Mononuclear cell (primary cell): Measurements from ENCODE around the gene XPR1. TPM values are rescaled to one million over a fixed set of nuclear protein-coding genes. Genes with fewer than 3 reads are reported as not detected.

Experiments used
- H3K27me3 ChIP-seq: 2 replicates; pipeline ENCODE4 v1.6.0; 2011; ENCODE audit warnings: low read length, control low read depth; ENCODE audit not compliant: insufficient read depth
- H3K4me1 ChIP-seq: 2 replicates; pipeline ENCODE4 v1.5.1; 2011; ENCODE audit warnings: mild to moderate bottlenecking, low read length, control low read depth; ENCODE audit not compliant: insufficient read depth
- H3K4me3 ChIP-seq: 2 replicates; pipeline ENCODE4 v1.5.1; 2011; ENCODE audit warnings: mild to moderate bottlenecking, low read length, moderate library complexity
- H3K9me3 ChIP-seq: 2 replicates; pipeline ENCODE4 v1.5.1; 2011; ENCODE audit warnings: low read depth, mild to moderate bottlenecking, control low read depth, low read length
- total RNA-seq: library from RNA; depleted of rRNA; stranded (reverse); fragments of >200 nt; gene quantifications from one replicate; pipeline ENCODE4 v1.2.3, GENCODE V29; 2012

XPR1 gene
- total RNA-seq, 1 donor = 19.4 TPM

GRCh38 chr1:180609643-180610555 lies 21.9 kb upstream of the XPR1 start:
- Histone ChIP-seq H3K4me3 (no peak overlapping the region), H3K9me3 (no peaks in the 10 kb centered on the region), H3K4me1 (peaks cover 5% of the 10 kb centered on the region), H3K27me3 (no peaks in the 10 kb centered on the region)

- peaks cover 5% of the 10 kb centered on the region for H3K4me1 ChIP-seq
- no peaks in the 10 kb centered on the region for H3K27me3 ChIP-seq
- H3K9me3 ChIP-seq = no peaks in the 10 kb centered on the region
- H3K4me3 ChIP-seq = no peak overlapping the region
These were observed 21.2 kb upstream of the XPR1 start for GRCh38 chr1:180610556-180611015.

DNA sequence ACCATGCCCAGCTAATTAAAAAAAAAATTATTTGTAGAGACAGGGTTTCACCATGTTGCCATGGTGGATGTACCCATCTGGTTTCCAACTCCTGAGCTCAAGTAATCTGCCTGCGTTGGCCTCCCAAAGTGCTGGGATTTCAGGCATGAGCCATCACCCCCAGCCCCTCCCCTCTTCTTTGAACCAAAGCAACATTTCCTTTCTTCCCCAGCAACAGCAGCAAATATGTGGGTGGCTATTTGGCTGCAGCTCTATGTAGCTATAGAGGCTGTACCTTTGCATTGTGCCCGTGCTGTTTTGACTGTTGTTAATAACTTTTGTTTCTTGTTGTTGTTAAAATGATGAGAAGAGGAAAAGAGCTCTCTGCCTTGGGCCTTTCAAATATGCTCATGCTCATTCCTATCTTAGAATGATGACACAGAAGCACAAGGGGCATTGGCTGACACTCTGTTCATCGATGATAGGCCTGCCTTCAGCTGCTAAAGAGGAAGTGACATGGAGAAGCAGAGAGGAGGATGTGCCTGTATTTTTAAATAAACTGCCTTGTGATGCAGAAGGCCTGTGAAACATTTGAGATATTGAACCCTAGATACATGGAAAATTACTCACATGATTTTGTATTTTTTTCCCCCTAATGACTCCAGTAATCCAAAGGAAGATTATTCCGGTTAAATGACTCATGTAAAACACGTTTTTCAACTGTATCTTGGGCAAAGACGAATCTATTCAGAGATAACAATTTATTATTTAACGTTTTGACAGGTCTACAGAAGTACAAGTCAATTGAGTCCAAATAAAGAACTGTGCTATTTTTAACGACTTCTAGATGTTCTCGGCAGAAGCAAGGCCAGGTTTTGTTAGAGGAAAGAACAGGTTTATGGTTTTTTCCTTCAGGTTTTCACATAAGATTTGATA lies 20.5 kb upstream of the XPR1 start:
- no peak overlapping the region for H3K4me3 ChIP-seq
- peaks cover 5% of the 10 kb centered on the region for H3K4me1 ChIP-seq
- H3K27me3 ChIP-seq = no peaks in the 10 kb centered on the region
- H3K9me3 ChIP-seq = no peaks in the 10 kb centered on the region

GRCh38 chr1:180612632-180613031 lies 19.2 kb upstream of the XPR1 start:
- Histone ChIP-seq H3K27me3 (no peaks in the 10 kb centered on the region), H3K4me1 (peaks cover 9% of the 10 kb centered on the region), H3K9me3 (no peaks in the 10 kb centered on the region), H3K4me3 (no peak overlapping the region)

DNA sequence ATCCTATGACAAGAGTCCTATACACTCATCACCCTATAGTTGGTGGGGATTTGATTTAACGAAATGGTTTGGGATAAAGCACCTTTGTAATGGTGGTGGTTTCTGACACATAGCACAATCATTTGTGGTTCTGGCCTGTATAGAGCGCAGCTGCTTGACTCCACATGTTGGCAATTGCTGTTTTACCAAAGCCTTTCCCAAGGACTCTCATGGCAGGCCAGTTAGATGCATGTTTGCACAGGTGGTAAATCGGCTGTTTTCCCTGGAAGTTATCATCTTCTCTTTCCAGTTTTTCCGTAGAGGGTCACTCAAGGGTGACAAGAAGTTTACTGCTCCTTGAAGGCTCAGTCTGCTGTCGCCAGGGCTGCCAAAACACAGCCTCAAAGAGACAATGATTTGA lies 17.1 kb upstream of the XPR1 start:
- Histone ChIP-seq H3K4me1 (peaks cover 14% of the 10 kb centered on the region), H3K9me3 (no peaks in the 10 kb centered on the region), H3K4me3 (no peak overlapping the region), H3K27me3 (no peaks in the 10 kb centered on the region)

- H3K9me3 ChIP-seq = no peaks in the 10 kb centered on the region
- peaks cover 14% of the 10 kb centered on the region for H3K4me1 ChIP-seq
- no peak overlapping the region for H3K4me3 ChIP-seq
- no peaks in the 10 kb centered on the region for H3K27me3 ChIP-seq
These were observed 16.1 kb upstream of the XPR1 start for GRCh38 chr1:180615493-180616290.

DNA sequence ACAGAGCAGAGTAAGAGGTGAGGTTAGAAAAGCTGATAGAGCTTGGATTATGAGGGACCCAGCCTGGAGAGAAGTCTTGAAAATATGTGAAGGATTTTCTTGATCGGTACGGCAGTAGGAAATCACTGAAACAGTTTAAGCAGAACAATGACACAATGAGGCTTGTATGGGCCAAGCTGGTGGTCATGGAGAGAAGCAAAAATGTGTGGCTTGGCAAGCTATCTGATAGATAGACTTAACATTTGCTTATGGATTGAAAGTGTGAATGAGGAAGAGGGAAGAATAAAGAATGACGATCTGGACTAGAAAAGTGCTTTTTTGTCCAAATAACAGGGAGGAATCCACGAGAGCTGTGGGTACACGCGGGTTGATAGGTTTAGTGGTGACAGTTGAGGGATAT lies 15.4 kb upstream of the XPR1 start:
- peaks cover 11% of the 10 kb centered on the region for H3K4me1 ChIP-seq
- no peaks in the 10 kb centered on the region for H3K27me3 ChIP-seq

DNA sequence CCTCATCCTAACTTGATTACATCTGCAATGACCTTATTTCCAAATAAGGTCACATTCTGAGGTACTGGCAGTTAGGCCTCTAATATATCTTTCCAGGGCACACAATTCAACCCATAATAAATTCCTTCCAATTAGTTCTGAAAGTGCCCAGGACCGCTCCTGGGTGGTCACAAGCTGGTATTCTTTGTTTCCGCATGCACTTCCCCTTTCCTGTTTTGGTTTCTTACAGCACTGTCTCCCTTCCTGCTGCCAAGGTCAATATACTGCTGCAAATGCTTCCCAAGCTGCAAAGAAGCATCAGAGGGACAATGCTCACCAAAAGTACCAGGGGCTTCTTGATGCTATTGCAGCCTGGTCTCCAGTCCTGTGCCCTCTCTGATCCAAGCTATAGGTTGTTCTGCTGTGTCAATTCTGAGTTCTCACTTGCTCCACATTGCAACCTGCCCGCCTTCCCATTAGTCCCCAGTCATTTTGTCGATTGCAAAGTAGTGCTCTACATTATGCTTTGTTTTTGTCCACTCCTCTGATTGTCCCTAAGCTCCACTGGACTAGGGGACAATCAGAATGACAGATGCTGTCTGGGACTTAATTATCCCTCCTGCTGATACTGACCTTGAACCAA lies 13.9 kb upstream of the XPR1 start:
- no peaks in the 10 kb centered on the region for H3K9me3 ChIP-seq
- H3K4me3 ChIP-seq = no peak overlapping the region
- H3K4me1 ChIP-seq = peaks cover 9% of the 10 kb centered on the region
- H3K27me3 ChIP-seq = no peaks in the 10 kb centered on the region

More for the DNA sequence above, 15.4 kb upstream of the XPR1 start:
- Histone ChIP-seq H3K4me3 (no peak overlapping the region), H3K9me3 (no peaks in the 10 kb centered on the region)

DNA sequence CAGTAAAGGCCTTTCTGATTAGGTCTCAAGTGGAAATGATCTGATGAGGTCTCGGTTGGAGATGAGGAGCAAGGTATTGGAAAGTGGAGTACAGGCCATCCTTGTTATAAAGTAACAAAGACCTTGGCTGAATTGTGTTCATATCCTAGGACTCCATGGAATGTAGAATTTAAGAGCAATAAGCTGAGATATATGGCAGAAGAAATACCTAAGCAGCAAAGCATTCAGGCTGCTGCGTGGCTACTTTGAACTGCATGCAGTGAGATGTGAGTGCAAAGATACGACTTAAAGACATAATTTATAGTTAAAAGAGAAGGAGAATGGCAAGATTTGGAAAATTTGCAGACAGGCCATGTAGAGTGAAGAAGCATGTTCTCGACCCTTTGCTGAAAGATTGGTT lies 11.2 kb upstream of the XPR1 start:
- no peak overlapping the region for H3K4me3 ChIP-seq
- peaks cover 9% of the 10 kb centered on the region for H3K4me1 ChIP-seq

GRCh38 chr1:180622658-180623508 lies 8.9 kb upstream of the XPR1 start:
- Histone ChIP-seq H3K4me3 (no peak overlapping the region), H3K9me3 (no peaks in the 10 kb centered on the region), H3K4me1 (peaks cover 3% of the 10 kb centered on the region), H3K27me3 (peaks cover 3% of the 10 kb centered on the region)

More for the DNA sequence above, 11.2 kb upstream of the XPR1 start:
- no peaks in the 10 kb centered on the region for H3K9me3 ChIP-seq
- peaks cover 3% of the 10 kb centered on the region for H3K27me3 ChIP-seq

DNA sequence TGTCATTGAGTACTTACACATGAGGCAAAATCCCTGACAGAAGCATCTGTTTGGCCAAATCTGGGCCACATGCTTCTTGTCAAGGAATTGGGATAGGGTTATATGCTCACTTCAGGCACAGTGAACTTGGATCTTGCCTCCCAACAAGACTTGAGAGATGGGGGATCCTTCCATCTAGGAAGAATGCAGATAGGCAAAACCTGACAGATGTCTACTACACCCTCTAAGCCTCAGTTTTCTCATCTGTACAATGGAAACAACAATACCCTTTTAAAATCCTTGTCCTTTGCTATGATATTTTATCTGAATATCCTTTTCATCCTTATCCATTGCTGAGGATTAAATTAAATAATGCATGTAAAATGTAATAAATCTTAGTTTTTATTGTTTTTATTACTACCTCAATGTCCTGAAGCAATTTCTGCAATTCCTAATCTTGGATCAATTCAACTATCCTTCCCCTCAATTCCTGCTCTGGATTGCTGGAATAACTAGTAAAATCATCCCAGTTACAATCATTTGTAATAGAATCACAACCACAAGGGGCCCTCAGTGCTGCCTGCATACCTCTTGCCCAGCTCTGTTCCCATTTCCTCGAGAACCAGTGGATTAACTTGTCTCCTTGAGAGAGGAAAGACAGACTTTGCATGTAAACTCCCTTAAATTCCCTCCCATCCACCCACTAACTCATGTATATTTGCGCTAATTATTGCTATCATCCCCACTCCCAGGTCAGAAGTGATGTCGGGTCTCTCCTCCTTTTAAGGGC lies 8.1 kb upstream of the XPR1 start:
- peaks cover 3% of the 10 kb centered on the region for H3K27me3 ChIP-seq
- H3K4me1 ChIP-seq = no peaks in the 10 kb centered on the region
- no peaks in the 10 kb centered on the region for H3K9me3 ChIP-seq
- H3K4me3 ChIP-seq = no peak overlapping the region

- Histone ChIP-seq H3K27me3 (peaks cover 3% of the 10 kb centered on the region), H3K9me3 (no peaks in the 10 kb centered on the region), H3K4me3 (no peak overlapping the region), H3K4me1 (peaks cover 6% of the 10 kb centered on the region)
These were observed 5.1 kb upstream of the XPR1 start for GRCh38 chr1:180626711-180627110.

- no peak overlapping the region for H3K4me3 ChIP-seq
- H3K4me1 ChIP-seq = peaks cover 6% of the 10 kb centered on the region
- peaks cover 3% of the 10 kb centered on the region for H3K27me3 ChIP-seq
- no peaks in the 10 kb centered on the region for H3K9me3 ChIP-seq
These were observed 4.4 kb upstream of the XPR1 start for GRCh38 chr1:180627411-180627810.
